Kasumi-1 (cell line): Measurements from ENCODE around the gene TUBA1A.
"Not testable (repeated sequence)": the region's sequence is repeated elsewhere in the genome, so short reads cannot be mapped to it uniquely, and the experiment has no call there.

Experiments
- DNase-seq, 2 experiments: peaks; one replicate each; lab custom pipeline; 2025; lab: John Stamatoyannopoulos, UW

Gene TUBA1A

GRCh38 chr12:49154221-49154620, 34.7 kb downstream of the TUBA1A start:
- no peak for DNase-seq

GRCh38 chr12:49147384-49147783, 41.5 kb downstream of the TUBA1A start:
- no peak for DNase-seq

DNA sequence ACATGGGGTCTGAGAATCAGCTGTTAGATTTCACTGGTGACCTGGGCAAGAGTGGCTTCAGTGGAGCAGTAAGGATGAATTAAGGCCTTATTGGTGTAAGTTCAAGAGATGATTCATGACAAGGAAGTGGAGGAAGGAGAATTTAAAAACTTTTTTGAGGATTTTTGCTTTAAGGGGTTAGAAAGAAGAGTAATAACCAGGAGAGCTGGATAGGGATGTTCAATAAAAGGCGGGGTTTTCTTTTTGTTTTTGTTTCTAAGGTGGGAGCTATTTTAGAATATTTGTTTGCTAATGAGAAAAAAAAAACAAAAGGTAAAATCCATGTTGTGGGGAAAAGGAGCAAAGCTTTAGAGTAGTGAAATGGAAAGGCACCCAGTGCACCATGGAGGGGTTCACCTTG, 42.5 kb downstream of the TUBA1A start:
- DNase-seq, result no peak

- no peak for DNase-seq
Measured at GRCh38 chr12:49144384-49144783, 44.5 kb downstream of the TUBA1A start.

DNA sequence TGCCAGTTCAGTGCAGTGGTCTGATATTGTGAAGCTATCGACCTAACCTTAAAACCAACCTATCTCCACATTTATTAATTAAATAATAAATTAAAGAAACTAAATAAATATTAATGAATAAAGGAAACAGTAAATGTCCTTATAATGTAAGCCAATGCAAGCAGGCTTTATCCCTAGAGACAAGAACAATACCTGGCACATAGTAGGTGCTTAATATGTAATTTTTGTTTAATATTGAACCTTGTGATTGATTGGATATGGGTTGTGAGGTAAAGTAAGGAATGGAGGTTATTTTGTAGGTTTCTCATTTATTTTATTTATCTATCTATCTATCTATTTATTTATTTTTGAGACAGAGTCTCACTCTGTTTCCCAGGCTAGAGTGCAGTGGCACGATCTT, 49.9 kb downstream of the TUBA1A start:
- no peak for DNase-seq

- DNase-seq, result no peak
Measured at GRCh38 chr12:49138587-49138986, 50.3 kb downstream of the TUBA1A start.

DNA sequence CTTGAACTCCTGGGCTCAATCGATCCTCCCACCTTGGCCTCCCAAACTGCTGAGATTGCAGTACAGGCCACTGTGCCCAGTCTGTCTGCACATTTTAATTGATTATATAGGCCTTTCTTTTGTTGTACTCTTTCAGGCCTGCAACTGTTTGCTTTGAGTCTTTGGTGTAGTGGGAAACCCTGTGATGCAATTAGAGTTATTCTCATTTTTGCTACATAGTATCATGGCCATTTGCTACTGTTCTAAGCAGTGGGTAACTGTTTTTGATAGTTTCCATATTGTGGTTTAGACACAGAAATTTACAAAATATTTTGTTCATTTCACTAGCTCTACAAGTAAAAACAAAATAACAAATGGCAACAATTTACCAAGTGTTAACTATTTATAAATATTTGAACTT, 51.4 kb downstream of the TUBA1A start:
- DNase-seq, result no peak

- DNase-seq, result not testable (repeated sequence)
Measured at GRCh38 chr12:49136997-49137396, 51.9 kb downstream of the TUBA1A start.
